Inferior parietal cortex (tissue), 1 donor: ENCODE results near the gene NKD2.

Source experiments
- DNase-seq: peaks from one replicate; pipeline ENCODE4 v3.0.0-alpha.2; 2016; ENCODE audit errors: extremely low spot score

NKD2 gene

DNA sequence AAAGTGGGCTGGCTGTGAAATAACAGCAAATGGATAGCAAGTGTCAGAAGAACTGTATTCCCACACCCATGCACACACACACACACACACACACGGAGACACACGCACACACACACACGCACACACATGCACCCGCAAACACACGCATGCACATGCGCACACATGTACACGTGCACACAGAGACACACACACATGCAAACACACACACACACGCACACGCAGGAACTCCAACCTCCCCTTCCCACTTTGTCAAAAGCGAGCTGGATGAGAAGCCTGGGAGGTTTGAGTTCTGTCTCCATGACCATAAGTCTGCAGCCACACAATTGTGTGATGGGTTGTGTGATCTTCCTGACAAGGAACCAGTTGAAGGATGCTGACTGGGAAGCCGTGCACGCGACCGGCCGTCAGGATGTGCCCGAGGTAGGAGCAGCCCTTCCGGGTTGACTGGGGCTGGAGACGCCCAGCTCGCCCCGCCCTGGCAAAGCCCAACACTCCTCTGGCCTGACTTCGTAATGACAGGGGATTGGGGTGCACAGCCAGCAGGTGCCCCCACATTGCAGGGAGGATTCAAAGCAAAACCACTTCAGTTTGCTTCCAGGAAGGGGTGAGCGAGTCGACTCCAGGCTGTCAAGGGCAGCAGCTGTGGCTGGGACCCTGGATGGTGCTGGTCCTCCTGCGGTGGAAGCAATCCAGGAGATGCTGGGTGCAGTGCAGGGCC lies 29.3 kb upstream of the NKD2 start:
- no peak for DNase-seq

DNA sequence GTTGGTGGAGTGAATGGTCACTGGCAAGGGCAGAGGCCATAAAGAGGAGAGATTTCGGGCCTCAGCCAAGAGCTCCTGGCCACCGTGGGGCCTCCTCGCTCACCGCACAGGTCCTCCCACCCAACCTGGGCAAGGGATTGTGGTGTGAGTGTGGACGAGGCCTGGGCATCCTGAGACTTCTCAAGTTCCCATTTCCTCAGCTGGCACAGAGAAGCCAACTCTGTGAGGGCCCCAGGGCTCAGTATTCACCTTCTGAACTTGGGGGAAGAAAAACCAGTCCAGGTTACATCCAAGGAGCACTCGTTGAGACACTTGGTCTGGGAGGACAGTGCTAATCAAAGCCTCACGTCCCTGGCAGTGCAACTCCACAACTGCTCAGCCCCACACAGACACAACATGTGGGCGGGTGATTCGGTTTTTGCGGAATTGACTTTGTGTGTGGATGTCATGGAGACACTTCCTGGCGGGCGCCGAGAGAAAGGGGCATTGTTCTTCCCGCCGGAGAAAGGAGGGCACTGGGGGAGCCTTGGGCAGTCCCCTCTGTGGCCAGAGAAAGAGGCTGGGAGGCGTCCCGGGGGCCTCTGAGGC lies 28.5 kb upstream of the NKD2 start:
- no peak for DNase-seq

DNA sequence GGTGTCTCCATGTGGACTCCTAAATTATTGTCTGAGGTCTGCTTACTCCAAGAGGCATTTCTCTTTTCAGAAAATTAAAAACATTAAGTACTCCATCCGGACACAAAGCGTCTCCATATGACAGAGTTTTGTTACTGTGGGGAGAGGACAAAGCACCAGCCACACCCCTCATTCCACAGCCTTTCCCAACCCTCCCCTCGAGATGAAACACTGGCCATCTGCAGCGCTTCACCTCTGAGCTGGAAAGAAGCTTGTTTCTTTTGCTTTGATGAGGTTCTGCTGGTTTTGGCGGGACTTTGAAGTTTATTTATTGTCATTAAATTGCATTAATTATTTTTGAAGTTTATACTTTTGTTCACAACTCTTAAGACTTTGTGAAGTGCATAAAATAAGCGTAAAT lies 27.6 kb upstream of the NKD2 start:
- no peak for DNase-seq

- no peak for DNase-seq
Measured at GRCh38 chr5:981456-981855, 27.1 kb upstream of the NKD2 start.

GRCh38 chr5:982377-983237 lies 26.0 kb upstream of the NKD2 start:
- no peak for DNase-seq

DNA sequence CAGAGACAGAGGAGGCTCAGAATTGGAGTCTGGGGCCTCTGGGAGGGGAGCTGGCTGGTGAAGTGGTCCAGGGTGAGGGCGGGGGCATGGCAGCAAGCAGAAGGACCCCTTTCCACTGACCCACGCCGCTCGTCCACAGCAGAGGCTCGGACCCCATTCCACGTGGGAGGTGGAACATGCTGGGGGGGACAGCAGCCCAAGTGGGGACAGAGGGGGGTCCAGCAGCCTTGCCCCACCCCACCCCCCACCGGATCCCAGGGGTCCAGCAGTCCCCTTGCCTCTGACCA lies 25.4 kb upstream of the NKD2 start:
- no peak for DNase-seq

- no peak for DNase-seq
Measured at GRCh38 chr5:983568-983967, 25.0 kb upstream of the NKD2 start.

DNA sequence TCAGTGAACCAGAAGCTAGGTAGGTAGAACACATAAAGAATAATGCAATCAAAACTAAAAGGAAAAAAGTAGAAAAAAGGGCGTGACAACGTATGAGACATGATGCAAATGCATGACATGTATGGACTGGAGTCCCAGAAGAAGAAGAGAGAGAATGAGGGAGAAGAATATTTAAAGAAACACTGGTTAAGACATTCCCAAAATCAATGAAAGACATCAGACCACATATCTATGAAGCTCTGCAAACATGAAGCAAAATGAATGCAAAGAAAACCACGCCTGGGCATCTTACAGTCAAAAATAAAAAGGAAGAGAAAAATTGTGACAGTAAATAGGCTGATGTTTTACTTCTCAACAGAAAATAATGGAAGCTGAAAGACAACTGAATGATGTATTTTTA lies 23.8 kb upstream of the NKD2 start:
- no peak for DNase-seq

DNA sequence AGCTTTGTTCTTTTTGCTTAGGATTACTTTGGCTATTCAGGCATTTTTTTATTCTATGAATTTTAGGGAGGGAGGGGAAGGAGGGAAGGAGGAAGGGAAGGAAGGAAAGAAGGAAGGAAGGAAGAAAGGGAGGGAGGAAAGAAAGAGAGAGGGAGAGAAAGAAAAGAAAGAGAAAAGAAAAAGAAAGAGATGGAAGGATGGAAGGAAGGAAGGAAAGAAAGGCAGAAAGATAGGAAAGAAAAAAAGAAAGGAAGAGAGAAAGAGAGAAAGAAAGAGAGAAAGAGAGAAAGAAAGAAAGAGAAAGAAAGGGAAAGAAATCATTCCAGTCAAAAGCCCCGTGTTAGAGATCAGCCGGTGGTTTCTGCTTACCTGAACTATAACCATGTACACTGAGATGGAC lies 20.8 kb upstream of the NKD2 start:
- no peak for DNase-seq

DNA sequence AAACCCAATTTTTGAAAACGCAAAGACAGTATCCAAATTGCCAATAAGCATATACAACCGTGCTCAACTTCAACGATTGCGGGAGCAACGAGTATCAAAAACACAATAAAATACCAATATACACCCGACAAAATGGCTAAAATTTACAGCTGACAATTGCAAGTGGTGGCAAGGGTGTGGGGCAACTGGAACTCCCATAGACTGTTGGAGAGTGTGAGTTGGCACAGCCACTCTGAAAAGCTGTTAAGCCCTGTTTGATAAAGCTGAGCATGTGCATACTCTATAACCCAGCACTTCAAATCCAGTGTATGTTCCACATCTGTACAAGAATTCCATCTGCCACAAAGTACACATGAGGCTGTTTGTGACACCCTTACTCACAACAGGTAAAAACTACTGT lies 20.3 kb upstream of the NKD2 start:
- no peak for DNase-seq

DNA sequence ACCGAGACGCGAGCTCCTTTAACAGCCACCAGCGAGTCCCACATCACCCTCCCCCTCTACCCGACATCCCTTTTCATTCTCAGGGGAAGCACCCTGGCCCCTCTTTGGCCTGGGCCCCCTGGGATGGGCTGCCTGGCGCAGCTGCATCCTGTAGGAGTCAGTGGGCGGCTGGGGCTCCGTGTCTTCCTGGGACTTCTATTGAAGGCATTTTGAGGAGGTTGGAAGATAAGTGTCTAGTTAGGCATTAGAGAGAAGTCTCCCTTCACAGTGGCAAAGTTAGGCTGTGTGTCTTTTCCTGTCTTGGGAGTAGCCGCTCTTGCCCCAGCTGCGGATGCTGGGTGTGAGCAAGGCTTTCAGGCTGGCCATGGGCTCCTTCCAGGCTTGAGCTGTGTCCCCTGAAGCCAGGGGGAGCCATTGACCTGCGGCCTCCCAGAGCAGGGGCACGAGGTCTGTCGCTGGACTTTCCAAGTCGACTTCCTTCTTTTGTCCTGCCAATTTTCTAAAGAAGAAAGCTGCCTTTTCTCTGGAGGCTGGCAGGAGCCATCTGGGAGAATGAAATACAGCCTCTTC lies 18.6 kb upstream of the NKD2 start:
- peak; percentile 30 for DNase-seq

GRCh38 chr5:991472-992267 lies 16.9 kb upstream of the NKD2 start:
- no peak for DNase-seq

DNA sequence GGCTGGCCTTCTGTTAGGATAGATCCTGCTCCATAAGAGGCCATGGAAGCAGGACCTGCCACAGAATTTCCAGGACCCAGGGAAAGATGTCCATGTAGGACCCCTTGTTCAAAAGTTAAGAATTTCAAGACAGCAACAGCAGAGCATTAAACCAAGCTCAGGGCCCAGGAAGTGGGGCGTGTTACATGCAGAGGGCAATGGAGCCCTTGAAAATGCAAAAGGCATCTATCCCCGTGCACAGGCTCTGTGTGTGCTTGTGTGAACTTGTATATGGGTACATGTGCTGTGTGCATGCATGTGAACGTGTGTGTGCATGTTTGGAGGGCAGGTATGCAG lies 14.4 kb upstream of the NKD2 start:
- DNase-seq = no peak

DNA sequence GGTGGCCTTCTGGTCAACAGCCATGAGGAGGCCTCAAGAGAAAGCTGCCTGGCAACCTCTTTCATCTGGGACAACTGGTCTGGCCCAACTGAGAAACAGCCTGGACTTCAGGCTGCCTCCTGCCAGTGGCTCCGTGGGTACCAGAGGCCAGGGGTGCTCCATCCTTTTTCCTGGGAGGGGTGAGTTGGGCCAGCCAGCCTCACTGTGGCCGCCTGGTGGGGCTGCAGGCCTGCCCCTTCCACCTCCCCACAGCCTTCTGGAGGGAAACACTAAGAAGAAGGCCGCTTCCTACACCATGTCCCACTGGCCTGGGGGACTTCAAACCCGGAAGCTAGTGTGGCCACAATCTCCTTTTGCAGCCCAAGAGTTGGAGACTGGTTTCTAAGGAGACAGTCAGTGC lies 13.8 kb upstream of the NKD2 start:
- DNase-seq = no peak

DNA sequence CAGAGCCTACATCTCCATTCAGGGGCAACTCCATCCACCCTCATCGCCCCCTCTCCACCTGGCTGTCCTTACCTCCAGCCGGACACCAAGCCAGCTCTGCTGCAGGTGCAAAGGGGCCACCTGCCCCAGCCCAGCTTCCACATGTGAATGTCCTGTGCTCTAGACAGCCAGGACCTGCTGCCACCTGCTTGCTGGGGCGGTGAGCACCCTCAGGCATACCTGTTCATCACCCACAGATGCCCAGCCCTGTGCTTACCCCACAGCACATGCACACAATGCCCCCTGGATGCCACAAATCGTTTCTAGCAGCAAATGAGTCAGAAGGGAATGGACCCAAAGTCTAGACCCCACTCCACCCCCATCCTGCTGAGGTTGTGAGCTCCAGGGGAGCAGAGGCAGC lies 13.3 kb upstream of the NKD2 start:
- no peak for DNase-seq

DNA sequence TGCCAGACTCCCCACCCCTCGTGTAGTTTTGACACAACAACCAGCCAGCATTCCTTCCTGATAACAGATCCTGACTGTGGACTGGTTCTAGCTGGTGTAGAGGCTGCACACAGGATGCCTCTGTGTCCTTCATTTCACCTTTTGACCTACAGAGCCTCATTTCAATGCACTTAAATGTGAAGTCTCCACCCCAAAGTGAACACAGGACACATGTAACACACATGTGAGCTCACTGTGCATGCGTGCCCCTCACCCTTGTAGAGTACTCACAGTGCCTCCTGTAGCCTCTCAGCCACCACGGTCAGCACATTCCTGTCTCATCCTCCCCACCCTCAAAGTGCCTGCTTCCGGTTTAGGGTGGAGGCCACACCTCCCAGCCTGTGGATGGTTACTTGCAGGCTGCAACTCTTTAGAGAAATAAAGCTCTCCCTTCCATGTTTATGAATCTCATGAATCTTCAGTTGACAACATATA lies 11.6 kb upstream of the NKD2 start:
- DNase-seq = no peak

GRCh38 chr5:997711-998110 lies 10.9 kb upstream of the NKD2 start:
- no peak for DNase-seq

- DNase-seq = no peak
Measured at GRCh38 chr5:998246-999031, 10.2 kb upstream of the NKD2 start.

DNA sequence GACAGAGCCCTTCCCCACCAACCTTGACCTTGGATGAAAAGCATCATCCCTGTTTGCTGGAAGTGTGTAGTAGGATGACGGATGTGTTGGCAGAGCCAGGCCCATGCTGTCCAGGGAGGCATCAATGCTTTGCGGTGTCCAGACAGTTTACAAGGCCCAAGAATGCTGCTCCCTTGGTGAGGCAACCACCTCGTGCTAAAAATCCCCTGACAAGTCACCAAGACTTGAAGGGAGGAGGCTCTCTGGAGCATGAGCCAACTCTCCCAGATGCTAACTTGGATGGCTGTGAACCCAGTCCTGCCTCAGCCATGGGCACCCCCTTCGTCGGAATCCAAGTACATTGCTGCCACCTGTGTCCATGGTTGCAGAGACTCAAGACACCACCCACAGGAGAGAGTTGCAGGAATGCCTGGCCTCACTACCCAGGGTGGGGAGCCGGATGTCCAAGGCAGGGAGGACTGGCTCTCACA lies 9.5 kb upstream of the NKD2 start:
- no peak for DNase-seq

- DNase-seq = no peak
Measured at GRCh38 chr5:999724-1000123, 8.9 kb upstream of the NKD2 start.

GRCh38 chr5:1000329-1000728 lies 8.3 kb upstream of the NKD2 start:
- no peak for DNase-seq
